ENCODE data around the gene PFKFB4. TPM values are rescaled to one million over a fixed set of nuclear protein-coding genes. Genes with fewer than 3 reads are reported as not detected.

Gene PFKFB4
- total and polyA plus RNA-seq, 2 experiments from 2014 or later: 9.5 to 14.1 TPM

- Histone ChIP-seq H3K9me2 (replicated peaks; ENCODE audit: insufficient read depth) (no peaks in the 10 kb centered on the region), H3K4me3 (no peak overlapping the region), H3K27me3 (no peaks in the 10 kb centered on the region), H3K4me2 (no peak overlapping the region), H3K79me2 (no peaks in the 10 kb centered on the region), H3K4me1 (ENCODE audit: insufficient read depth) (no peaks in the 10 kb centered on the region), H2AFZ (no peak overlapping the region), H3K36me3 (replicated peaks; ENCODE audit: insufficient read depth, low read depth) (no peaks in the 10 kb centered on the region), H3K9me3 (ENCODE audit: low read depth) (no peaks in the 10 kb centered on the region), H4K20me1 (ENCODE audit: insufficient read depth, poor library complexity, severe bottlenecking) (no peaks in the 10 kb centered on the region), H3K27ac (no peak overlapping the region)
- DNase-seq (ENCODE audit: low spot score): no peak
- no peak for TF ChIP-seq EZH2 (IDR thresholded peaks at IDR 0.05; ENCODE audit: borderline replicate concordance)
- no peak for TF ChIP-seq CTCF (IDR thresholded peaks at IDR 0.05; ENCODE audit: poor library complexity)
- TF ChIP-seq EZH2phosphoT487 (IDR thresholded peaks at IDR 0.05; ENCODE audit: low read depth, severe bottlenecking, unreplicated experiment): no peak
- 95% methylated on average over 7 of the region's 7 CpGs for WGBS (ENCODE audit: low lambda C conversion rate, missing lambda C conversion rate)
These were observed 11.9 kb upstream of the PFKFB4 start for GRCh38 chr3:48568476-48568875.

GRCh38 chr3:48567500-48567899 lies 10.9 kb upstream of the PFKFB4 start:
- Histone ChIP-seq H3K27me3 (no peaks in the 10 kb centered on the region), H3K9me3 (ENCODE audit: low read depth) (no peaks in the 10 kb centered on the region), H3K9me2 (replicated peaks; ENCODE audit: insufficient read depth) (no peaks in the 10 kb centered on the region), H3K4me3 (no peak overlapping the region), H3K79me2 (no peaks in the 10 kb centered on the region), H4K20me1 (ENCODE audit: insufficient read depth, poor library complexity, severe bottlenecking) (no peaks in the 10 kb centered on the region), H3K27ac (no peak overlapping the region), H3K36me3 (replicated peaks; ENCODE audit: insufficient read depth, low read depth) (no peaks in the 10 kb centered on the region), H2AFZ (no peak overlapping the region), H3K4me2 (no peak overlapping the region), H3K4me1 (ENCODE audit: insufficient read depth) (no peaks in the 10 kb centered on the region)
- no peak for DNase-seq (ENCODE audit: low spot score)
- WGBS (ENCODE audit: low lambda C conversion rate, missing lambda C conversion rate): 96% methylated on average over 10 of the region's 11 CpGs
- TF ChIP-seq EZH2 (IDR thresholded peaks at IDR 0.05; ENCODE audit: borderline replicate concordance) (no peak), EZH2phosphoT487 (IDR thresholded peaks at IDR 0.05; ENCODE audit: low read depth, severe bottlenecking, unreplicated experiment) (no peak), CTCF (IDR thresholded peaks at IDR 0.05; ENCODE audit: poor library complexity) (no peak)

GRCh38 chr3:48567090-48567489 lies 10.5 kb upstream of the PFKFB4 start:
- Histone ChIP-seq H2AFZ (no peak overlapping the region), H3K9me3 (ENCODE audit: low read depth) (no peaks in the 10 kb centered on the region), H3K79me2 (no peaks in the 10 kb centered on the region), H3K27me3 (no peaks in the 10 kb centered on the region), H3K4me3 (no peak overlapping the region), H3K36me3 (replicated peaks; ENCODE audit: insufficient read depth, low read depth) (no peaks in the 10 kb centered on the region), H3K4me1 (ENCODE audit: insufficient read depth) (no peaks in the 10 kb centered on the region), H3K4me2 (no peak overlapping the region), H3K9me2 (replicated peaks; ENCODE audit: insufficient read depth) (no peaks in the 10 kb centered on the region), H3K27ac (no peak overlapping the region), H4K20me1 (ENCODE audit: insufficient read depth, poor library complexity, severe bottlenecking) (no peaks in the 10 kb centered on the region)
- DNase-seq (ENCODE audit: low spot score): no peak
- no peak for TF ChIP-seq EZH2phosphoT487 (IDR thresholded peaks at IDR 0.05; ENCODE audit: low read depth, severe bottlenecking, unreplicated experiment)
- TF ChIP-seq CTCF (IDR thresholded peaks at IDR 0.05; ENCODE audit: poor library complexity): no peak
- no peak for TF ChIP-seq EZH2 (IDR thresholded peaks at IDR 0.05; ENCODE audit: borderline replicate concordance)
- WGBS (ENCODE audit: low lambda C conversion rate, missing lambda C conversion rate): 93% methylated on average over 5 of the region's 5 CpGs

GRCh38 chr3:48566401-48566760 lies 9.8 kb upstream of the PFKFB4 start:
- no peak for TF ChIP-seq EZH2 (IDR thresholded peaks at IDR 0.05; ENCODE audit: borderline replicate concordance)
- TF ChIP-seq CTCF (IDR thresholded peaks at IDR 0.05; ENCODE audit: poor library complexity): no peak
- no peak for TF ChIP-seq EZH2phosphoT487 (IDR thresholded peaks at IDR 0.05; ENCODE audit: low read depth, severe bottlenecking, unreplicated experiment)
- no peak overlapping the region for H2AFZ ChIP-seq
- H3K4me2 ChIP-seq: no peak overlapping the region

More at GRCh38 chr3:48566401-48566760, 9.8 kb upstream of the PFKFB4 start:
- no peak for DNase-seq (ENCODE audit: low spot score)
- H3K79me2 ChIP-seq: no peaks in the 10 kb centered on the region
- no peaks in the 10 kb centered on the region for H3K27me3 ChIP-seq
- H3K27ac ChIP-seq: no peak overlapping the region
- no peaks in the 10 kb centered on the region for H3K36me3 ChIP-seq (replicated peaks; ENCODE audit: insufficient read depth, low read depth)
- no peaks in the 10 kb centered on the region for H3K4me1 ChIP-seq (ENCODE audit: insufficient read depth)
- no peaks in the 10 kb centered on the region for H3K9me3 ChIP-seq (ENCODE audit: low read depth)
- whole genome bisulfite sequencing (ENCODE audit: low lambda C conversion rate, missing lambda C conversion rate): 97% methylated on average over 9 of the region's 9 CpGs
- H4K20me1 ChIP-seq (ENCODE audit: insufficient read depth, poor library complexity, severe bottlenecking): no peaks in the 10 kb centered on the region
- H3K9me2 ChIP-seq (replicated peaks; ENCODE audit: insufficient read depth): no peaks in the 10 kb centered on the region
- H3K4me3 ChIP-seq: no peak overlapping the region

All from hepatocyte (in vitro differentiated cells).